Endothelial cell of umbilical vein (primary cell): ENCODE data around the gene PRKCB.

Experiments
- EZH2 ChIP-seq: IDR thresholded peaks from 2 replicates; pipeline ENCODE4 v1.6.1; 2012; ENCODE audit warnings: borderline replicate concordance, low read depth, mild to moderate bottlenecking, moderate library complexity, low read length, inconsistent platforms; ENCODE audit not compliant: severe bottlenecking
- GATA2 ChIP-seq: IDR thresholded peaks from 2 replicates; pipeline ENCODE4 v1.7.0; 2011; ENCODE audit warnings: low read depth, mild to moderate bottlenecking, moderate library complexity, mixed read lengths, low read length; ENCODE audit not compliant: insufficient read length, insufficient read depth
- JUN ChIP-seq: IDR thresholded peaks from 2 replicates; pipeline ENCODE4 v1.6.1; 2011; ENCODE audit warnings: borderline replicate concordance, low read depth; ENCODE audit not compliant: insufficient read length, insufficient read depth
- MAX ChIP-seq: IDR thresholded peaks from 2 replicates; pipeline ENCODE4 v1.6.1; 2011; ENCODE audit not compliant: insufficient read depth, insufficient read length
- MYC ChIP-seq: IDR thresholded peaks from one replicate; pipeline ENCODE4 v1.6.1; 2011; ENCODE audit warnings: mild to moderate bottlenecking, low read depth, low read length
- POLR2A ChIP-seq: IDR thresholded peaks from 2 replicates; pipeline ENCODE4 v1.6.1; 2012; ENCODE audit warnings: low read depth, mild to moderate bottlenecking, control low read depth, low read length
- POLR2AphosphoS5 ChIP-seq: IDR thresholded peaks from 2 replicates; pipeline ENCODE4 v1.6.1; 2012; ENCODE audit warnings: low read depth, mild to moderate bottlenecking, control low read depth, low read length, moderate library complexity; ENCODE audit not compliant: insufficient read depth
- TF ChIP-seq, protein P1 (sequence below), 2 donors: IDR thresholded peaks; 1 replicate in 1 of 2; 2 replicates in 1 of 2; pipeline ENCODE4 v1.5.1; 2011; ENCODE audit warnings: low read length in 2 of 2, mild to moderate bottlenecking in 2 of 2, moderate library complexity in 2 of 2, control low read depth in 1 of 2, inconsistent platforms in 1 of 2, low read depth in 1 of 2; ENCODE audit not compliant: insufficient read depth in 1 of 2; ENCODE audit errors: extremely low read depth in 1 of 2

- TF ChIP-seq GATA2 = no peak
- no peak for TF ChIP-seq EZH2
- no peak for TF ChIP-seq POLR2A
- TF ChIP-seq, protein P1, sequence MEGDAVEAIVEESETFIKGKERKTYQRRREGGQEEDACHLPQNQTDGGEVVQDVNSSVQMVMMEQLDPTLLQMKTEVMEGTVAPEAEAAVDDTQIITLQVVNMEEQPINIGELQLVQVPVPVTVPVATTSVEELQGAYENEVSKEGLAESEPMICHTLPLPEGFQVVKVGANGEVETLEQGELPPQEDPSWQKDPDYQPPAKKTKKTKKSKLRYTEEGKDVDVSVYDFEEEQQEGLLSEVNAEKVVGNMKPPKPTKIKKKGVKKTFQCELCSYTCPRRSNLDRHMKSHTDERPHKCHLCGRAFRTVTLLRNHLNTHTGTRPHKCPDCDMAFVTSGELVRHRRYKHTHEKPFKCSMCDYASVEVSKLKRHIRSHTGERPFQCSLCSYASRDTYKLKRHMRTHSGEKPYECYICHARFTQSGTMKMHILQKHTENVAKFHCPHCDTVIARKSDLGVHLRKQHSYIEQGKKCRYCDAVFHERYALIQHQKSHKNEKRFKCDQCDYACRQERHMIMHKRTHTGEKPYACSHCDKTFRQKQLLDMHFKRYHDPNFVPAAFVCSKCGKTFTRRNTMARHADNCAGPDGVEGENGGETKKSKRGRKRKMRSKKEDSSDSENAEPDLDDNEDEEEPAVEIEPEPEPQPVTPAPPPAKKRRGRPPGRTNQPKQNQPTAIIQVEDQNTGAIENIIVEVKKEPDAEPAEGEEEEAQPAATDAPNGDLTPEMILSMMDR (IDR thresholded peaks at IDR 0.05; ENCODE audit: extremely low read depth in 1 of 2, insufficient read depth in 1 of 2, low read depth in 1 of 2, low read length in 2 of 2) = no peak
- TF ChIP-seq MAX = no peak
- TF ChIP-seq MYC = no peak
- no peak for TF ChIP-seq POLR2AphosphoS5
- no peak for TF ChIP-seq JUN
These were observed 98.9 kb downstream of the PRKCB start for GRCh38 chr16:23934610-23935236.
